Measurements from ENCODE around the gene CD163L1.
"Not testable (repeated sequence)": the region's sequence is repeated elsewhere in the genome, so short reads cannot be mapped to it uniquely, and the experiment has no call there.

Gene CD163L1

GRCh38 chr12:7438291-7438995 is 5.5 kb downstream of the CD163L1 start:
- not testable (repeated sequence) for H3K4me3 Mint-ChIP-seq, DNase-seq, H3K27ac Mint-ChIP-seq

GRCh38 chr12:7437494-7437893 is 6.5 kb downstream of the CD163L1 start:
- not testable (repeated sequence) for H3K27ac Mint-ChIP-seq; H3K4me1 Mint-ChIP-seq (ENCODE audit: low read depth)

More at GRCh38 chr12:7438291-7438995, 5.5 kb downstream of the CD163L1 start:
- not testable (repeated sequence) for H3K9me3 Mint-ChIP-seq; H3K4me1 Mint-ChIP-seq (ENCODE audit: low read depth); H3K36me3 Mint-ChIP-seq (ENCODE audit: low read depth)
- peaks cover 30% of the 10 kb centered on the region for H3K27me3 Mint-ChIP-seq

GRCh38 chr12:7434670-7435069 is 9.3 kb downstream of the CD163L1 start:
- H3K27me3 Mint-ChIP-seq: peaks cover 15% of the 10 kb centered on the region
- no peaks in the 10 kb centered on the region for H3K9me3 Mint-ChIP-seq
- H3K36me3 Mint-ChIP-seq (ENCODE audit: low read depth): peaks cover under 1% of the 10 kb centered on the region
- no peak overlapping the region for H3K4me3 Mint-ChIP-seq
- DNase-seq: no peak
- H3K27ac Mint-ChIP-seq: no peak overlapping the region
- peaks cover 4% of the 10 kb centered on the region for H3K4me1 Mint-ChIP-seq (ENCODE audit: low read depth)

More at GRCh38 chr12:7437494-7437893, 6.5 kb downstream of the CD163L1 start:
- not testable (repeated sequence) for DNase-seq; H3K4me3 Mint-ChIP-seq; H3K9me3 Mint-ChIP-seq; H3K36me3 Mint-ChIP-seq (ENCODE audit: low read depth)
- peaks cover 30% of the 10 kb centered on the region for H3K27me3 Mint-ChIP-seq

GRCh38 chr12:7433276-7433822 is 10.6 kb downstream of the CD163L1 start:
- H3K36me3 Mint-ChIP-seq (ENCODE audit: low read depth): no peaks in the 10 kb centered on the region
- H3K27ac Mint-ChIP-seq: no peak overlapping the region
- DNase-seq: no peak
- no peak overlapping the region for H3K4me3 Mint-ChIP-seq
- peaks cover 3% of the 10 kb centered on the region for H3K27me3 Mint-ChIP-seq
- H3K9me3 Mint-ChIP-seq: no peaks in the 10 kb centered on the region
- H3K4me1 Mint-ChIP-seq (ENCODE audit: low read depth): peaks cover 1% of the 10 kb centered on the region

GRCh38 chr12:7431993-7432685 is 11.8 kb downstream of the CD163L1 start:
- DNase-seq: no peak
- no peaks in the 10 kb centered on the region for H3K36me3 Mint-ChIP-seq (ENCODE audit: low read depth)
- H3K27ac Mint-ChIP-seq: no peak overlapping the region
- H3K27me3 Mint-ChIP-seq: no peaks in the 10 kb centered on the region
- H3K4me3 Mint-ChIP-seq: no peak overlapping the region
- H3K9me3 Mint-ChIP-seq: no peaks in the 10 kb centered on the region
- peaks cover 1% of the 10 kb centered on the region for H3K4me1 Mint-ChIP-seq (ENCODE audit: low read depth)

GRCh38 chr12:7411343-7411742 is 32.6 kb downstream of the CD163L1 start:
- no peak overlapping the region for H3K27ac Mint-ChIP-seq
- H3K9me3 Mint-ChIP-seq: no peaks in the 10 kb centered on the region
- no peak for DNase-seq
- H3K27me3 Mint-ChIP-seq: peaks cover 20% of the 10 kb centered on the region
- no peaks in the 10 kb centered on the region for H3K36me3 Mint-ChIP-seq (ENCODE audit: low read depth)
- no peak overlapping the region for H3K4me3 Mint-ChIP-seq
- no peaks in the 10 kb centered on the region for H3K4me1 Mint-ChIP-seq (ENCODE audit: low read depth)

- no peaks in the 10 kb centered on the region for H3K9me3 Mint-ChIP-seq
- no peak for DNase-seq
- H3K4me1 Mint-ChIP-seq (ENCODE audit: low read depth): no peaks in the 10 kb centered on the region
- no peaks in the 10 kb centered on the region for H3K36me3 Mint-ChIP-seq (ENCODE audit: low read depth)
- H3K27ac Mint-ChIP-seq: no peak overlapping the region
- H3K4me3 Mint-ChIP-seq: no peak overlapping the region
- H3K27me3 Mint-ChIP-seq: peaks cover 31% of the 10 kb centered on the region
These were observed 39.7 kb downstream of the CD163L1 start for GRCh38 chr12:7404275-7404674.

- Mint-ChIP-seq H3K27ac (no peak overlapping the region), H3K36me3 (ENCODE audit: low read depth) (no peaks in the 10 kb centered on the region), H3K4me1 (ENCODE audit: low read depth) (no peaks in the 10 kb centered on the region), H3K9me3 (no peaks in the 10 kb centered on the region), H3K27me3 (peaks cover 31% of the 10 kb centered on the region), H3K4me3 (no peak overlapping the region)
- DNase-seq: no peak
These were observed 40.5 kb downstream of the CD163L1 start for GRCh38 chr12:7403466-7403865.

GRCh38 chr12:7399089-7399488 is 44.9 kb downstream of the CD163L1 start:
- no peak overlapping the region for H3K4me3 Mint-ChIP-seq
- peaks cover 3% of the 10 kb centered on the region for H3K9me3 Mint-ChIP-seq
- no peaks in the 10 kb centered on the region for H3K36me3 Mint-ChIP-seq (ENCODE audit: low read depth)
- H3K4me1 Mint-ChIP-seq (ENCODE audit: low read depth): peaks cover 7% of the 10 kb centered on the region
- DNase-seq: no peak
- H3K27me3 Mint-ChIP-seq: peaks cover 15% of the 10 kb centered on the region
- no peak overlapping the region for H3K27ac Mint-ChIP-seq

GRCh38 chr12:7396418-7396817 is 47.5 kb downstream of the CD163L1 start:
- Mint-ChIP-seq H3K4me1 (ENCODE audit: low read depth) (peaks cover 7% of the 10 kb centered on the region), H3K27me3 (peaks cover 11% of the 10 kb centered on the region), H3K27ac (peak overlapping the region; percentile 34), H3K4me3 (no peak overlapping the region), H3K36me3 (ENCODE audit: low read depth) (no peaks in the 10 kb centered on the region), H3K9me3 (peaks cover 3% of the 10 kb centered on the region)
- DNase-seq: no peak

- H3K9me3 Mint-ChIP-seq: peaks cover 3% of the 10 kb centered on the region
- no peak for DNase-seq
- H3K4me3 Mint-ChIP-seq: no peak overlapping the region
- H3K27me3 Mint-ChIP-seq: peaks cover 10% of the 10 kb centered on the region
- no peaks in the 10 kb centered on the region for H3K36me3 Mint-ChIP-seq (ENCODE audit: low read depth)
- peak overlapping the region; percentile 34 for H3K27ac Mint-ChIP-seq
- peaks cover 7% of the 10 kb centered on the region for H3K4me1 Mint-ChIP-seq (ENCODE audit: low read depth)
These were observed 48.0 kb downstream of the CD163L1 start for GRCh38 chr12:7395950-7396349.

- H3K9me3 Mint-ChIP-seq: peaks cover 11% of the 10 kb centered on the region
- no peak overlapping the region for H3K4me3 Mint-ChIP-seq
- no peaks in the 10 kb centered on the region for H3K4me1 Mint-ChIP-seq (ENCODE audit: low read depth)
- H3K27me3 Mint-ChIP-seq: peaks cover 18% of the 10 kb centered on the region
- H3K27ac Mint-ChIP-seq: no peak overlapping the region
- H3K36me3 Mint-ChIP-seq (ENCODE audit: low read depth): no peaks in the 10 kb centered on the region
- no peak for DNase-seq
These were observed 56.7 kb downstream of the CD163L1 start for GRCh38 chr12:7387289-7387688.

GRCh38 chr12:7383157-7383556 is 60.8 kb downstream of the CD163L1 start:
- H3K27ac Mint-ChIP-seq: no peak overlapping the region
- H3K4me1 Mint-ChIP-seq (ENCODE audit: low read depth): no peaks in the 10 kb centered on the region
- no peak overlapping the region for H3K4me3 Mint-ChIP-seq
- no peaks in the 10 kb centered on the region for H3K36me3 Mint-ChIP-seq (ENCODE audit: low read depth)
- peaks cover 25% of the 10 kb centered on the region for H3K27me3 Mint-ChIP-seq
- no peak for DNase-seq
- H3K9me3 Mint-ChIP-seq: peaks cover 11% of the 10 kb centered on the region

GRCh38 chr12:7376196-7376595 is 67.8 kb downstream of the CD163L1 start:
- Mint-ChIP-seq H3K36me3 (ENCODE audit: low read depth) (no peaks in the 10 kb centered on the region), H3K4me3 (no peak overlapping the region), H3K27me3 (peaks cover 19% of the 10 kb centered on the region), H3K27ac (no peak overlapping the region), H3K4me1 (ENCODE audit: low read depth) (no peaks in the 10 kb centered on the region), H3K9me3 (no peaks in the 10 kb centered on the region)
- DNase-seq: no peak

GRCh38 chr12:7375145-7375543 is 68.8 kb downstream of the CD163L1 start:
- peaks cover 15% of the 10 kb centered on the region for H3K27me3 Mint-ChIP-seq
- no peaks in the 10 kb centered on the region for H3K4me1 Mint-ChIP-seq (ENCODE audit: low read depth)
- no peak overlapping the region for H3K27ac Mint-ChIP-seq
- H3K4me3 Mint-ChIP-seq: no peak overlapping the region
- no peak for DNase-seq
- H3K9me3 Mint-ChIP-seq: no peaks in the 10 kb centered on the region
- H3K36me3 Mint-ChIP-seq (ENCODE audit: low read depth): no peaks in the 10 kb centered on the region

All from activated T-cell treated with anti-CD3 and anti-CD28 coated beads, Interleukin-2, amount 50 U/mL, for 24 hours (primary cell).